ENCODE data around the gene POC1A.

POC1A gene

DNA sequence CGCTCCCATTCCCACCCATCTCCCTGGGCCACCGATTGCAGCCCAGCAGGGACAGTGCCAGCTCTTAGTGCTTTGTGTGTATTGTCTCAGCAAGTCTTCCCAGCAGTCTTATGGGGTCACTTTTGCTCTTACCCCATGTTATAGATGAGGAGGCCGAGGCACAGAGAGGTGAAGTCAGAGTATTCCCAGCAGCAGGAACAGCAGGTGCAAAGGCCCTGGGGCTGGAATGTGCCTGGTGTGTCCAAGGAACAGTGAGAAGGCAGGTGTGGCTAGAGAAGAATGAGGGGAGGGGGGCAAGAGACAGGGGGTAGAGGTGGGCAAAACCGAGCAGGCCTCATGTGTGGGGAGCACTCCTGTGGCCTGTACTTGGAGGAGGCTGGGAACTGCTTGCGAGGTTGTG is 85.1 kb downstream of the POC1A start:
- Histone ChIP-seq H3K27ac (ENCODE audit: low read depth, low read length) (no peak overlapping the region), H3K9ac (ENCODE audit: low read depth, low read length) (no peak overlapping the region), H3K9me3 (ENCODE audit: control insufficient read depth, insufficient read depth, low read length) (no peaks in the 10 kb centered on the region), H3K27me3 (ENCODE audit: control insufficient read depth, insufficient read depth, low read length) (no peaks in the 10 kb centered on the region), H3K4me1 (ENCODE audit: control insufficient read depth, insufficient read depth, low read length) (no peaks in the 10 kb centered on the region), H3K4me3 (ENCODE audit: low read depth, low read length) (no peak overlapping the region), H3K36me3 (ENCODE audit: control insufficient read depth, insufficient read depth, low read length) (peaks cover 8% of the 10 kb centered on the region; the same call in 1 of the 2 replicates)

DNA sequence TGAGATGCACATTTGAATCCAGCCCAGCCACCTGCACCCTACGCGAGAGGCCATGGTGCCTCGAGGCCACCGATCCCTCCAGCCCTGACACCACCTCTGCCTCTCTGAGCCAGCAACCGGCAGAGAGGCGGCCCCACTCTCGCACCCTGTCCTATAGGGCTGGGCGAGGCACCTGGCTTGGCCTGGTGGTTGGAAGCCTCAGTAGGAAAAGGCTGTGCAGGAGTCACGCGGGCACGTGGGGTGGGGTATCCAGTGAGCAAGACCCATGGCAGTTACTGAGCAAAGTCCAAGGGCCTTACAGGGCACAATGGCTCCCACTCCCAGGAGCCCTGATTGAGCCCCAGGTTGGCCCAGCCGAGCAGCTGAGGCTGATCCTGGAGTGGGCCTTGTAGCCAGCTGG is 85.5 kb downstream of the POC1A start:
- Histone ChIP-seq H3K36me3 (ENCODE audit: control insufficient read depth, insufficient read depth, low read length) (peaks cover 4% of the 10 kb centered on the region; the same call in 1 of the 2 replicates), H3K27me3 (ENCODE audit: control insufficient read depth, insufficient read depth, low read length) (no peaks in the 10 kb centered on the region), H3K9ac (ENCODE audit: low read depth, low read length) (no peak overlapping the region), H3K9me3 (ENCODE audit: control insufficient read depth, insufficient read depth, low read length) (no peaks in the 10 kb centered on the region), H3K4me3 (ENCODE audit: low read depth, low read length) (no peak overlapping the region), H3K27ac (ENCODE audit: low read depth, low read length) (no peak overlapping the region), H3K4me1 (ENCODE audit: control insufficient read depth, insufficient read depth, low read length) (no peaks in the 10 kb centered on the region)

DNA sequence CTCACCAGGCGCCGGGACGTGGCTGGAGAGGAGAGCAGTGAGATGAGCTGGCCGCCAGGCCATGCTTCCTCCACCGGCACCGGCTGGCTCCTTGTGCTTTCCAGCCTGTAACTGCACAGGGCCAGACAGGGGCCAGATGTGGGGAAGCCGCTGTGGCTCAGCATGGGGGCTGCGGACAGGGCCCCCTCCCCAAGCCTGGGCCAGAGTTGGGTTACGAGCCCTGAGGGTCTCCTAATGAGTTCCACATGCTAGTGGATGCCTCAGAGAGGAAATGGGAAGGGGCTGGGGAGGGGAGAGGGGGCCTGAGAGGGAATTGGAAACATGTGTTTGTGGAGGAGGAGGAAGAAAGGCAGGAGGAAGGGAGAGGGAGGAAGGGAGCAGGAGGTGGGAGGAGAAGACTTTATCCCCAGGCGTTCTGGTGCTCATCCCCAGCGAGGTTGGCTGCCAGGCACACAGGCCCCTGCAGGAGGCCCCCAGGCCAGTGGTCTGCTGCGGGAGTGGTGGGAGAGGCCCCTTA is 86.1 kb downstream of the POC1A start:
- Histone ChIP-seq H3K27me3 (ENCODE audit: control insufficient read depth, insufficient read depth, low read length) (no peaks in the 10 kb centered on the region), H3K4me1 (ENCODE audit: control insufficient read depth, insufficient read depth, low read length) (no peaks in the 10 kb centered on the region), H3K27ac (ENCODE audit: low read depth, low read length) (no peak overlapping the region), H3K36me3 (ENCODE audit: control insufficient read depth, insufficient read depth, low read length) (no peaks in the 10 kb centered on the region), H3K9me3 (ENCODE audit: control insufficient read depth, insufficient read depth, low read length) (no peaks in the 10 kb centered on the region), H3K4me3 (ENCODE audit: low read depth, low read length) (no peak overlapping the region), H3K9ac (ENCODE audit: low read depth, low read length) (no peak overlapping the region)

DNA sequence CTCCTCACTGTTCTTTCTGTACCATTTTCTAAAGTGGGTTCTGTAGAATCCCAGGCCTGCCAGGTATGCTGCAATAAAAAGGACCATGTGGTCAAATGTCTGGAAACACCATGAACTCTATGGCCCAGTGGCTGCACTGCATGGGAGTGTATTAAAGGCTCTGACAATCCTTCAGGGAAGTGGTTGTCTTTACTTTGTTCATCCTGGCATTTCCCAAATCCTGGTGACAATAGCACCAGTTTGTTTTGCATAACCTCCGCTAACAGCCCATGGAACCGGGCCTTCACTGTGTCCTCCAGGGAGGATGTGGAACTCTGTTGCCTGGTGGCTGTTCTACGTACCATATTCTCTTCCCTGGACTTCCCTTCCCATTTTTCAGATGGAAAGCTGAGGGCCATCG is 86.7 kb downstream of the POC1A start:
- no peak overlapping the region for H3K27ac ChIP-seq (ENCODE audit: low read depth, low read length)
- H3K4me1 ChIP-seq (ENCODE audit: control insufficient read depth, insufficient read depth, low read length), result no peaks in the 10 kb centered on the region
- no peak overlapping the region for H3K9ac ChIP-seq (ENCODE audit: low read depth, low read length)
- H3K27me3 ChIP-seq (ENCODE audit: control insufficient read depth, insufficient read depth, low read length), result no peaks in the 10 kb centered on the region
- no peaks in the 10 kb centered on the region for H3K9me3 ChIP-seq (ENCODE audit: control insufficient read depth, insufficient read depth, low read length)
- no peaks in the 10 kb centered on the region for H3K36me3 ChIP-seq (ENCODE audit: control insufficient read depth, insufficient read depth, low read length)
- no peak overlapping the region for H3K4me3 ChIP-seq (ENCODE audit: low read depth, low read length)

DNA sequence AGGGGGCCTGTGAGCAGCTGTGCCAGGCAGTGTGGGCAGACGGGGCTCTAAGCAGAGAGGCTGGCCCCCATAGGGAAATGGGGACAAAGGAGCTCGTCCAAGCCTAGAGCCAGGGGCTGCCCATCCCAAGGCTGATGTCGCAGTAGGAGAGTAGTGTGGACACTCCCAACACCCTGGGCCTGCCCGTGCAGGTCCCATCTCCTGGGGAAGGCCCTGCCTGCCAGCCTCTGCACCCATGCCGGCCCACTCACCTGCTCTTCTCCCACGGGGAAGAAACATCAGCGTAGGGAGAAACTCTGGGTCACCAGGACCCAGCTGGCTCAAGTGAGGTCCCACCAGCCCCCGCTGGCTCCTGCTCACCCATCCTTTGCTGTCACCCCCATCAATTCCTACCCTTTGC is 87.2 kb downstream of the POC1A start:
- Histone ChIP-seq H3K9ac (ENCODE audit: low read depth, low read length) (no peak overlapping the region), H3K36me3 (ENCODE audit: control insufficient read depth, insufficient read depth, low read length) (no peaks in the 10 kb centered on the region), H3K4me3 (ENCODE audit: low read depth, low read length) (no peak overlapping the region), H3K4me1 (ENCODE audit: control insufficient read depth, insufficient read depth, low read length) (no peaks in the 10 kb centered on the region), H3K27ac (ENCODE audit: low read depth, low read length) (no peak overlapping the region), H3K9me3 (ENCODE audit: control insufficient read depth, insufficient read depth, low read length) (no peaks in the 10 kb centered on the region), H3K27me3 (ENCODE audit: control insufficient read depth, insufficient read depth, low read length) (no peaks in the 10 kb centered on the region)

DNA sequence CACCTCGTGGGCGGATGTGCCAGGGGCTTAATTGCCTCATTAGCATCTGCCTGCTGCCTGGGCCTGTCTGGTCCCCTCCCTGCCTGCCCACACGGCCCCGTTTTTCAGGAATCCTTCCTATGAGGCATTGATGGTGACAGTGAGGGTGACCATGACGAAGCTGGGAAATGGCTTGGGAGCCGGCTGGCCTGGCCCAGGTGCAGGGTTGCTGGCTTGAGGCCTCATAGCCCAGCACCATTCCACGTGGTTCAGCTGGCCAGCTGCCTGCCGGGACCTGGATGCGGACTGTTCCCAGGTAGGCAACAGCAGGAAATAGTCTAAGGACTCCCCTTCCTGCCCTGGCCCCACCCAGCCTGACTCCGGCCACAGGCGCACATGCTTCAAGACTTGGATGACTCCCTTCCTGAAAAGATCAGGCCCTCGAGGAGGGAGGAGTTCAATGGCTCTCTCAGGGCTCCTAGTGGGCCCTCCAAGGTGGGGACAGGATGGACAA is 88.9 kb downstream of the POC1A start:
- no peaks in the 10 kb centered on the region for H3K27me3 ChIP-seq (ENCODE audit: control insufficient read depth, insufficient read depth, low read length)
- H3K9me3 ChIP-seq (ENCODE audit: control insufficient read depth, insufficient read depth, low read length), result no peaks in the 10 kb centered on the region
- H3K9ac ChIP-seq (ENCODE audit: low read depth, low read length), result no peak overlapping the region
- no peaks in the 10 kb centered on the region for H3K36me3 ChIP-seq (ENCODE audit: control insufficient read depth, insufficient read depth, low read length)
- no peaks in the 10 kb centered on the region for H3K4me1 ChIP-seq (ENCODE audit: control insufficient read depth, insufficient read depth, low read length)
- no peak overlapping the region for H3K4me3 ChIP-seq (ENCODE audit: low read depth, low read length)
- H3K27ac ChIP-seq (ENCODE audit: low read depth, low read length), result no peak overlapping the region

DNA sequence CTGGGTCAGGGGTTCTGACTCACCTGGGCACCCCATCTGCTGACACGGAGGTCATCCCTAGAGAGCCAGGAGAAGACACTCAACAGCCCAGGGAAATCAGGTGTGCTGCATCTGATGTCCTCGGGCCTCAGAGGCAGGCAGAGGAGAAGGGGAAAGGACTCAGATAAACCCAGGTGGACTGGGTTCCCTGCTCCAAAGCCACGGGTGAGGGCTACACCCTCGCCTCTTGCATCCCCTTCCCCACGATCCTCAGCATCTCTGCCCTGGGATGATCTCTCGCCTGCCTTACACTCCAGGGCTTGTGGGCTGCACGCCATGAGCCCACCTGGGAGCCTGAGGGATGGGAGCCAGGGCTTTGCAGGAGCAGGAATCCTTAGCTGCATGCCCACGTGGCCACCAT is 89.7 kb downstream of the POC1A start:
- no peak overlapping the region for H3K4me3 ChIP-seq (ENCODE audit: low read depth, low read length)
- H3K27me3 ChIP-seq (ENCODE audit: control insufficient read depth, insufficient read depth, low read length), result no peaks in the 10 kb centered on the region
- no peaks in the 10 kb centered on the region for H3K36me3 ChIP-seq (ENCODE audit: control insufficient read depth, insufficient read depth, low read length)
- H3K4me1 ChIP-seq (ENCODE audit: control insufficient read depth, insufficient read depth, low read length), result no peaks in the 10 kb centered on the region
- H3K9me3 ChIP-seq (ENCODE audit: control insufficient read depth, insufficient read depth, low read length), result no peaks in the 10 kb centered on the region
- H3K27ac ChIP-seq (ENCODE audit: low read depth, low read length), result no peak overlapping the region
- no peak overlapping the region for H3K9ac ChIP-seq (ENCODE audit: low read depth, low read length)

DNA sequence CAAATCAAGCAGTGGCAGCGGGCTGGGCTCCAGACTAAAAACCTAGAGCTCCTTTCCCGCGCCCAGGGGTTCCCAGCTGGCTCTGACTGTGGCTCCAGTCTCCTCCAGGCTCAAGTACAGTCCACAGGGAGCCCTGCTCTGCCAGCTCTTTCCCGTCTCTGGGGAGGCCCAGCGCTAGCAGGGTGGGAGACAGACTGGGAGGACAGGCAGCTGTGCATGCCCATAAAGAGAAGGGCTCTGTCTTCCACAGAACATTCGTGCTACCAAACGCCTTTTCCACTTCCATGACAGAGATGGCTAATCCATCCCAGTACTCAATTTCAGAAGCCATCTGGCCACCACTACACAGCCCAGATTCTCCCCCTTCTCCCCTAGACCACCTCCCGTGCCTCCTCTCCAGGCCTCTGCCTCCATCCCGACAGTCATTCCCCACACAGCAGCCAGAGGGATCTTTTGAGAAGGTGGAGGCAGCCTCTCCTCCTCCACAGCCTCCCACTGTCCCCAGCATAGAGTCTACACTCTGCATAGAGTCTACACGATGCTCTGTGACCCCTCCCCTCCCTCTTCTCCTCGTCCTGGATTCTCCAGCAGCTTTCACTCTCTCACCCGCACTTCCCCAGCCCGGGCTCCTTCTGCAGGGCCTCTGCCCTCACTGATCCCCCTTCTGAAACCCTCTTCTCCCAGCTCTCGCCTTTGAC is 91.0 kb downstream of the POC1A start:
- H3K9me3 ChIP-seq (ENCODE audit: control insufficient read depth, insufficient read depth, low read length), result no peaks in the 10 kb centered on the region
- H3K36me3 ChIP-seq (ENCODE audit: control insufficient read depth, insufficient read depth, low read length), result no peaks in the 10 kb centered on the region
- peaks cover 9% of the 10 kb centered on the region for H3K27me3 ChIP-seq (ENCODE audit: control insufficient read depth, insufficient read depth, low read length)
- H3K4me3 ChIP-seq (ENCODE audit: low read depth, low read length), result no peak overlapping the region
- no peak overlapping the region for H3K9ac ChIP-seq (ENCODE audit: low read depth, low read length)
- no peak overlapping the region for H3K27ac ChIP-seq (ENCODE audit: low read depth, low read length)
- H3K4me1 ChIP-seq (ENCODE audit: control insufficient read depth, insufficient read depth, low read length), result no peaks in the 10 kb centered on the region

DNA sequence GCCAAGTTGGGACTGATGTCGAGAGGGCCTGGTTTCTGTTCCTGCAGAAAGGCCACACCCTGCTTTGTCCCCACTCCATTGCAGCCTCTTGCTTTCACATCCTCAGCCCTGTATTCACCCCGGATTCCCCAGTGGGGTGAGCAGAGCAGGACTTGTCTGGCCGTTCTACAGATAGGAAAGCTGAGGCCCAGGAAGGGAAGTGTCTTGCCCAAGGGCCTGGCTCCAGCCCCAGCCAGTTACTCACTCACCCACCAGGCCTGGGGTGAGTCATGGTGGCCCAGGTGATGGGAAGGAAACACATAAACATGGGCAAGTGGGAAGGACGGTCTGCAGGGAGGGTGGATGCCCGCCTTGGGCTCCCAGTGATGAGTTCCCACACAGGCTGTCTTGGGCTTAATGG is 91.7 kb downstream of the POC1A start:
- Histone ChIP-seq H3K9ac (ENCODE audit: low read depth, low read length) (no peak overlapping the region), H3K27ac (ENCODE audit: low read depth, low read length) (no peak overlapping the region), H3K36me3 (ENCODE audit: control insufficient read depth, insufficient read depth, low read length) (no peaks in the 10 kb centered on the region)

DNA sequence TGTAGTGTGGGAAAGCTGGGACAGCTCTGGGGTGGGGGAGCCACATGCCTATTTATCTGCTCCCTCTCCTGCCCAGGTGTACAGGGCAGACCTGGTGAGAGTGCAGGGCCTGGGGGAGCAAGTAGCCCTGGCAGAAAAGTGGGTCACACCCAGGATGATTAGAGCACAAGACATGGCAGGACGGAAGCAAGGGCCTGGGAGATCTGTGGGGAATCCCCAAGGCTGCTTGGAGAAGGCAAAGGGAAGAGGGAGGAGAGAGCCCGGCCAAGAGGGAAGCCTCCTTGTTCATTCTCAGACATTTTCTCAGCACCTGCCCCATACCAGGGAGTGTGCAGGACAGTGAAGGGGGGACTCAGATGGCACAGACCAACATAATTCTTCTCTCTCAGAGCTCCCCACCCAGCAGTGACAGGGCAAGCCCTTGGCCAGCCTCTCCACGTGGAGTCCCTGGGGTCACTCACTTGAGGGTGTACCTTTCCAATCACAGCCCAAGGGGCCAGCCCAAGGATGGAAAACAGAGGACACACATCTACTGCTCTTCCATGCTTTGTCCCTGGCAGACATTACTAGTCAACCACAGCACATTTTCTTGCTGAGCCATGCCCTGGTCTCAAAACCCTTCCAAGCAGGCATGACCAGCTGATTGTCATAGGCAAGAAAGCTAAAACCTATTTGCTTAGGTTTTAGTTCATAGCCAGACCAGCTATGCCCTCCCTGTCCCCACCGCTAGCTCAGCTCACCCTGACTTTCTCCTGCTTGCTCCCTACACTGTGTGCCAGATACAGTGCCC is 92.9 kb downstream of the POC1A start:
- no peak overlapping the region for H3K9ac ChIP-seq (ENCODE audit: low read depth, low read length)
- H3K9me3 ChIP-seq (ENCODE audit: control insufficient read depth, insufficient read depth, low read length), result no peaks in the 10 kb centered on the region
- no peaks in the 10 kb centered on the region for H3K36me3 ChIP-seq (ENCODE audit: control insufficient read depth, insufficient read depth, low read length)
- H3K4me1 ChIP-seq (ENCODE audit: control insufficient read depth, insufficient read depth, low read length), result peaks cover 6% of the 10 kb centered on the region
- H3K4me3 ChIP-seq (ENCODE audit: low read depth, low read length), result no peak overlapping the region
- peaks cover 12% of the 10 kb centered on the region for H3K27me3 ChIP-seq (ENCODE audit: control insufficient read depth, insufficient read depth, low read length)
- H3K27ac ChIP-seq (ENCODE audit: low read depth, low read length), result no peak overlapping the region

More for the DNA sequence above, 91.7 kb downstream of the POC1A start:
- H3K4me1 ChIP-seq (ENCODE audit: control insufficient read depth, insufficient read depth, low read length), result peaks cover 5% of the 10 kb centered on the region
- peaks cover 12% of the 10 kb centered on the region for H3K27me3 ChIP-seq (ENCODE audit: control insufficient read depth, insufficient read depth, low read length)
- H3K4me3 ChIP-seq (ENCODE audit: low read depth, low read length), result no peak overlapping the region
- no peaks in the 10 kb centered on the region for H3K9me3 ChIP-seq (ENCODE audit: control insufficient read depth, insufficient read depth, low read length)

DNA sequence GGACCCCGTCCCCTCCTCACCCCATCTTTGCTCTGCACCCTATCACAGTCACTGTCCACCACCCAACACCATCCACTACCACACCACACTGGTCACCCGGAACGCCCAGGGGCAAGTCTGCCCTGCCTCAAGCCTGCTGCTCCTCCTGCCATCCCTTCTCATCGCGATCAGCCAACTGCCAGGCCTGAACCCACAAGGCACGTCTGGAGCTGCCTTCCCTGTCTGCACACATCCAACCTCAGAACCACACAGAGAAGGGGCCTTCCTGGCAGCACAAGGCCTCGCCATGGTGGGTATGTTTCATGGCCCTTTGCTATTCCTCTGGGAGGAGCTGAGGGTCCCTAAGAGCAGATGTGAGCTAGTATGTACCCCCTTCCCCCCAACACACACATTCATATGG is 94.4 kb downstream of the POC1A start:
- H3K27ac ChIP-seq (ENCODE audit: low read depth, low read length), result no peak overlapping the region
- no peak overlapping the region for H3K4me3 ChIP-seq (ENCODE audit: low read depth, low read length)
- H3K9me3 ChIP-seq (ENCODE audit: control insufficient read depth, insufficient read depth, low read length), result no peaks in the 10 kb centered on the region
- H3K9ac ChIP-seq (ENCODE audit: low read depth, low read length), result no peak overlapping the region
- peaks cover 18% of the 10 kb centered on the region for H3K27me3 ChIP-seq (ENCODE audit: control insufficient read depth, insufficient read depth, low read length)
- no peaks in the 10 kb centered on the region for H3K36me3 ChIP-seq (ENCODE audit: control insufficient read depth, insufficient read depth, low read length)
- H3K4me1 ChIP-seq (ENCODE audit: control insufficient read depth, insufficient read depth, low read length), result peaks cover 6% of the 10 kb centered on the region
